Measurements from ENCODE around the gene SNAPC3.

SNAPC3 gene

DNA sequence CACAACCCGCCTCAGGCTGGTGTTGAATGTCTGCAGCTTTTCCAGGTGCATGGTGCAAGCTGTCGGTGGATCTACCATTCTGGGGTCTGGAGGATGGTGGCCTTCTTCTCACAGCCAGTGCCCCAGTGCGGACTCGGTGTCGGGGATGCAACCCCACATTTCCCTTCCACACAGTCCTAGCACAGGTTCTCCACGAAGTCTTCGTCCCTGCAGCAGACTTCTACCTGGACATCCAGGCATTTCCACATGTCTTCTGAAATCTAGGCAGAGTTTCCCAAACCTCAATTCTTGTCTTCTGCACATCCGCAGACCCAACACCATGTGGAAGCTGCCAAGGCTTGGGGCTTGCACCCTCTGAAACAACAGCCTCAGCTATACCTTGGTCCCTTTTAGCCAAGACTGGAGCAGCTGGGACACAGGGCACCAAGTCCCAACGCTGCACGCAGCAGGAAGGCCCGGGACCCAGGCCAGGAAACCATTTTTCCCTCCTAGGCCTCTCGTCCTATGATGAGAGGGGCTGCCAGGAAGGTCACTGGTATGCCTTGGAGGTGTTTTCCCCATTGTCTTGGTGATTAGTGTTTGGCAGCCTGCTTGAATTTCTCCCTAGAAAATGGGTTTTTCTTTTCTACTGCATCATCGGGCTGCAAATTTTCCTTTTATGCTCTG, 69.9 kb downstream of the SNAPC3 start:
- DNase-seq = no peak

DNA sequence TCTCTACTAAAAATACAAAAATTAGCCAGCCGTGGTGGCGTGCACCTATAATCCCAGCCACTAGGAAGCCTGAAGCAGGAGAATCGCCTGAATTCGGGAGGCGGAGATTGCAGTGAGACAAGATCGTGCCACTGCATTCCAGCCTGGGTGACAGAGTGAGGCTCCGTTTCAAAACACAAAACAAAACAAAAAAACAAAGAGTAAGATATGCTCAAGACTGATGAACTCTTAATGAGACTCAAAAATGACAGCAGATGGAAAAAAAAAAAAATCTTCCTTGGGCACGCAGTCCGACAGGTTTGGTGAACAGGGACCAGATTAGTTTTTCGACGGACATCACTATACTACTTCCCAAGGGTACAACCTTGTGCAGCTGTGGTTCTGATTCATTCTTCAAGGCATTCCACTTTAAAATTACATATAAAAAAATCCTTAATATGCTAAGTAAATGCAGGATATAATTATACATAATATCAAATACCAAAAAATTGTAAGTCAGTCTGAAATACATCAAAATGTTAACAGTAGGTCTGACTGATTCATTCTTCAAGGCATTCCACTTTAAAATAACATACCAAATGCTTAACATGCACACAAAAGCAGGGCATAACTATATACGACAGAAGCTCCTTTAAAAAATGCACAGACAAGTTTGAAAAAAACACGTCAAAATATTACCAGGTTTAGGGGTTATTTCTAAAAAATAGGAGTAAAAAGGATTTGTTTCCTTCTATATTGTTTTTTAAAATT, 75.7 kb downstream of the SNAPC3 start:
- no peak for DNase-seq

DNA sequence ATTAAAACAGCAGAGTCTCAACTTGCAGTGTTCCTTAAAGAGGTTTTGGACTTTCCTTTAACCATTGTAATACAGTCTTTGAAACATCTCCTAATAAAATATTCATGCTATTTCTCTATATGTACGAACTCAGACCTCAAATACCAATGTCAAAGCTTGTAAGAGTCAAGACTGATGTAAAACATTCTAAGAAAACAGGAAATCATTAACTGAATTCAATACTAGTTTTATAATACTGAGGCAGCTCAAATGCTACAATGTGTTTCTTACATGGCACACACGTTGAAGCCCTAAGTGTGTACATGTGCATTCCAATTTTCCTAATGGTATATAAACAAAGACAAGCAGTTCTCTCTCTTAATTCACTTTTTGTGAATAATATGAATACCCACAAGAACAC, 76.5 kb downstream of the SNAPC3 start:
- no peak for DNase-seq

DNA sequence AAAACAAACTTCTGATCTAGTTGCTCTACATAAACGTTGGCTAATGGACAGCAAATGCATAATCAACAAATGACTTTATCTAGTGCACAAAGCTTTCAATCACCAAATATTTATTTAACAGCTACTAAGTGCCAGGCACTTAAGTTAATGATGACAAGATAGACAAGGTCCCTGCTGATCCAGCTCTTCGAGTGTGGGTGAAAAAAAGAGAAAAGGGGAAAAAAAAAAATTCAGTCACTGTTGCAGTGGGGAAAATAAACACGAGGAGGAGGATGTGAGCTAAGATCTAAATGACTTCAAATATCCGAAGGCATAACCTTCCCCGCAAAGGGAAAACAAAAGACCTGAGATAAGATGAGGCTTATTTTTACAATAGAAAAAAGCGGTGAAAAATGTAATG, 78.5 kb downstream of the SNAPC3 start:
- no peak for DNase-seq

DNA sequence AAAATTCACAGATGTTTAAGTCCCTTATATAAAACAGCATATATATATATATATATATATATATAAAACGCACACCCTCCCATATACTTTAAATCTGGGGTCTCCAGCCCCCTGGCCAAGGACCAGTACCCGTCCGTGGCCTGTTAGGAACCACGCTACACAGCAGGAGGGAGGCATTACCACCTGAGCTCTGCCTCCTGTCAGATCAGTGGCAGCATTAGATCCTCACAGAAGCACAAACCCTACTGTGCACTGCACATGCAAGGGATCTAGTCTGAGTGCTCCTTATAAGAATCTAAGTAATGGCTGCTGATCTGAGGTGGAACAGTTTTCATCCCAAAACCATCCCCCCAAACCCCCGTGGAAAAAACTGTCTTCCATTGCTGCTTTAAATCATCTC, 79.1 kb downstream of the SNAPC3 start:
- no peak for DNase-seq

DNA sequence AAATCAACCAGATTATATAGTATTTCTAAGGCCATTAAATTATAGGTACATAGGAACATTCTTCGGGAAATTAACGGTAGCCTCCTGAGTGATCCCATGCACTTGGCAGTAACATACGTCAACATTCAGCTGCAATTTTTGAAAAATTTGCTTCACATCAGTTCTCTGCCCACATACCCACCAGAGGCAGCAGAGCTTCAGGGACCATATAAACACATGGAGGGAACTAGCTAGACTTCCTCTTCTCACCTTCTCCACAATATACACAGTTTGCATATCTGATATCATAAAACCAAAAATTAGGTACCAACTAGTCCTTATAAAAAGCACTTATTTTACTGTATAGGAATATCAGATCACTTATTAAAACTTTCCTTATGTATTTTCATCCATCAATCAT, 83.2 kb downstream of the SNAPC3 start:
- DNase-seq = no peak

DNA sequence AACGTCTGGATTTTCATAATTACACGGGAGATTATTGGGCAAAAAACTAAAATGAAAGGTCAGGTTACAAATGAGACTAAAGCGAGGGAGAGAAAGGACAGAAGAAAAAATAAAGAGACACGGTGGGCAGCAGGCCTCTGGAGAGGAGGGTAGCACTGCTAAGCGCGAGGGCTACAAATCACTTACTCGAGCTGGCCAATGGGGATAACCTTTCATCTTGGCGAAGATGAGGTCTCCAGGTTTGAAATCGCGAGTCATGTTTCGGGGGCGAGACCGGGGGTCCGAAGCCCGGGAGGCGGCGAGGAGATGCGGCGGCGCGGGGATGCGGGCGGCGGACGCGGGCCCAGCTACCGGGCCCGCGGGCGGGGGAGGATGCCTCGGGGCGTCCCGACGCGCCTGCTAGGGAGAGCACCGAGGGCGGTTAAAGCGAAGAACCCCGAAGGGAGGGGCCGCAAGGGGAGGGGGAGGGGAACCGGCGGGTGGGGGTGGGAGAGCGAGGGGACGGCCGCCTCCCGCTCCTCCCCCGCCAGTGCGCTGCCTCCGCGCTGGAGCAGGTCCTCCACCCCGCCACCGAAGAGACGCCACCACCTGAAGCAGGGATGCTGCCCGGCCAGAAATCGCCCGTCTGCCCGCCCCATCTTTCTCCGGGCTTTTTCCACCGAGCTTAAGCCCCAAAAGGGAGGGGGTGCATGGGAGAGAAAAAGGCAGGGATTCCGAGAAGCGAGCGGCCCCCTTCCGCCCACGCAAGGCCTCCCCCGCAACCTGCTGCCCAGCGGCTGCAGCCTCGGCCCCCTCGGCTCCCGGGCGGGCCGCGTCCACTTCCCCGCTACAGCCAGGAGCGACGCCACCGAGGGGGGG, 87.5 kb downstream of the SNAPC3 start:
- DNase-seq = no peak

DNA sequence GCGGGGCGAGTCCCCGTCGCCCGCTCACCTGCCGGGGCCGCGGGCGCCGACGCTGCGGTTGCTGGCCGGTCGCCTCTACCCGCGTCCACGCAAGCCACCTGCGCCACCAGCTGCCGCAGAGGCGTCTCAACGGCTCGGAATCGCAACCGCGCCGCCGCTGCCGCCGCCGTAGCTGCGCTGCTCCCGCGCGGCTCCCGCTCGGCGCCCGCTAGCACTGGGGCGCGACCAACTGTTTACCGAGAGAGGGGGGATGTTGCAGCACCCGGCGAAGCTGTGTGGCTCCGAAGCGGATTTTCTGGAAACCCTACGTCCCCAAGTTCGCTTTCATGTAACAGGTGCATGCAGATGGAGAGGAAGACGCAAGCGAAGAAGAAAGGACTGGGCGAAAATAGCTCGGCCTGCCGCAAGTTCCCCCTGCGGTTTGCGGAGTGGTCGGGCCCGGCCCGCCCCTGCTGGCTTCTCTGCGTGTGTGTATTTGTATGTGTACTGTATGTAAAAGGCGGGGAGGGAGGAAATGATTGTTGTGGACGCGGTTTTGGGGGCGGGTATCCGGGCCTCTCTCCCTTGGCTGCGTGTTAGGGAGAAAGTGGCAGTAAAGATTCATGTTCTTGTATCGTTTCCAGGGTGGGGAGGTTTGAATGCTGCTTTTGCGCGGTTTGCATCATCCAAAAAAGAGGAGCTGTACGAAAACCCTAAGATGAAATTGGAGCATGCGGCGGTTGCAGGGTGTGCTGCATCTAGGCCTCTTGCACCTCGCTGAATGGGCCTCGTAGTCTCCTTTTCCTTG, 88.3 kb downstream of the SNAPC3 start, which contains the start of gene PSIP1:
Gene PSIP1, minus strand, starts transcription at position 182 of the 787 bp plus-strand sequence. CDS start 782 bp downstream, outside the sequence.
- peak; percentile 64 for DNase-seq

Data from NCI-H1048 (cell line).